NCI-H345 (cell line): Measurements from ENCODE around the gene HOXA4.

Experiments used
- DNase-seq: peaks from one replicate; lab custom pipeline; 2025; lab: John Stamatoyannopoulos, UW

HOXA4 gene

DNA sequence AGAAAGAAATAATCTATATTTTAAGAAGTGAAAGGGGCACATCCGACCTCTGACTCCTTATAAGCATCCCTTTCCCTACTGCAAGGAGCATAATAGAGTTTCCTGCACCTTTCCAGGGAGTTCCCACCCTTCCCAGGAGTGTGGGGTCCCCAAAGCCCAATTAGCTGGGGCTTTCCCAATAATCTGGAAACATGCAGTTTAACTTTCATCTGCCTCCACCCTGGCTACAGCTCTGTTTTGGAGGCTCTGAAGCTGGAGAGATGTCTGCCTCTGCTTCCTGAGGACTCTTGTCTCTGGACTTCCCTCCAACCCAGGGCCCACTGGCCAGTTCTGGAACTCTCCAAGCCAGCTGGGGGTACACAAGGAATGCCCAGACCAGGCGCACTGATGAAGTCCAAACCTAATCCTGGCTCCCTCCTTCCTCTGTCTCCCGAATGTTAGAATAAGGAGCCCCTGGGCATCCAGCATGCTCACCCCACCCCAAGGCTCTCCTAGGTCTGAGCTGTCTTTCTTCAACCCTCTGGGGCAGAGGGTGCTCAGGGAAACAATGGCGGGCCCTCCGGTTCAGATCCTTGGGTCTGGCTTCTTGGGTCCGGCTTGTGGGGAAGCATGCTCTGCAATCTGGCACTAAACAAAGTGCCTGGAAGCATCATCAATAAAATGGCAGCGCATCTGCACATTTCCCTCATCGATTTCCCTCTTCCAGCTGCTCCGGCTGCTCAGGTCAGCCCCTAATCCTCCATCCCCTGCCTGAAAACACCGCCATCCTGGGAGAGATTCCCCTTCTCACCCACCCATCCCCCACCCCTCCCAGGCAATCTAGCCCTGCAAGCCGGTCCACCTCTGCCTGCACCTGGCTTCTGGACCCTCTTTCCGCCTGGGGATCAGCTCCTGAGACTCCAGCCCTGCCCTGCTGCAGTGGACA, 13.3 kb downstream of the HOXA4 start:
- DNase-seq: no peak

DNA sequence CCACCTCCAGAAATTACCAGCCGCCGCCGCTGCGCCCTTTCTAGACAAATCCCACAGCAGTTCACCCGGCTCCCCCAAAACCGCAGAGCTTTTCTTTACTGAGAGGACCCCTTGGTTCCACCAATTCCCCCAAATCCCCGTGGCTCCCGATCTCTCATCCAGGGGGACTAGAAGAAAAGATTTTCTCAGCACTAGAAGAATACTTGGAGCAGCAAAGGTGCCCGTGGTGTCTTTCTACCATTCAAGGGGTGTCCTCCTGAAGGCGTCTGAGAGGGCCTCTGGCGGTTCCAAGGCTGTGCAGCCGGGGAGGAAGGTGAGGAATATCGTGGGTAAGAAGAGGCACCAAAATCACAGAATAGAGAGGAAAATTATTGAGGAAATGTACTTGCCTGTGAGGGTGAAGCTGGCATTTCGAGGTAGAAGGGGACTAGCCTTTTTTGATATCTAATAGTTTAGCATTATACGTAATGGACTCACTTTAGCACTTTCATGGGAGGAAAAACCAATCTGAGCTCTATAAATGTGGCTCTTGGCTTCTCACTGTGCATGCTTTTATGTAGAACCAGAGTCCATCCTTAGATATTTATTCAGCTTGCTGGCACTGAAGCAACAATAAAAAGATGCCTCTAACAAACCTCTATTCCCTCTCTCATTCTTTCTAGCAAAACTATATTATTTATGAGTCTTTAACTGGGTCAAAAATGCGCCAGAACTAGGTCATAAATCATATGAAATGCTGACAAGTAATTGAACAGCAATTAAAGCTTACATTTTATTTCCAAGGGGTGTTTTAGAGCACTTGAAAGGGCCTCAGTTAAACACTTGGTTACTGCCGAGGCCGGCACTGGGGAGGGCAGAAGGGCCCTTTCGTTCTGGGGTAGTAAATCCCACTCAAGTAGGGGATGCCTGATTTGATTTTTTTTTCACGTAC, 14.3 kb downstream of the HOXA4 start:
- no peak for DNase-seq

DNA sequence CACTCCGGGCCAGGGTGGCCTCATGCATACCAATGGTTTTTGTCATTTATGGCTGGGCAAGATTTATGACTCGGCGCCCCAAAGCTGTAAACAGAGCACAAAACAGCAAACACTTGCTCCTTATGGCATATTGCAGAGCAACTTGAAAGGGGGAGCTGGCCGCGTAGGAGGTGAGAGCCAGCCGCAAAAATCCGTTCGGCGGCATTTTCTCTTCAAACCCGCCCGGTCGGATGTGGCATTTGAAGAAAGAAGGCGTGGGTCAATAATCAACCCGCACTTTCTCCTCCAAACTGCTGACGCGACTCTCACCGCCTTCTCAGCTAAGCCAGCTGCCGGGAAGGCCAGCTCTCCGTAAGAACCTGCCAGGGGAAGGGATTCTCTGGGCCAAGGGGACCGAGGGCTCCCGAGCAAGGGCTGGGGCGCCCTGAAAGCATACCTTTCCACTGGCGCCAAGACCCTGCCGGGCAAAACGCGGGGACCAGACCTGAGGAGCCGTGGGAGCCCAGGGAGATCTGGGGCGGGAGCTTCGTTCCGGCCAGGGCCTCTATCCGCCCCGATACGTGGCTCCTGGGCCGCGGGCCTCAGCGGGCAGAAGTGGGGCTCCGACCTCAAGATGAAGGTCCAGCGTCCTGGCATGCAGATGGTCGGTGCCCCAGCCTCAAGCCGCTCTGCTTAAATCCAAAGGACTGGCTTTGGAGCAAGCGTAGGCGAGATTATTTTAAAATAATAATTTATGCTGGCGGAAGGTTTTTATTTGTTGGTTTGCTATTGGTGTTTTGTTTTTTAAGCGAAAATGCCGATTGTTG, 15.1 kb downstream of the HOXA4 start:
- no peak for DNase-seq

DNA sequence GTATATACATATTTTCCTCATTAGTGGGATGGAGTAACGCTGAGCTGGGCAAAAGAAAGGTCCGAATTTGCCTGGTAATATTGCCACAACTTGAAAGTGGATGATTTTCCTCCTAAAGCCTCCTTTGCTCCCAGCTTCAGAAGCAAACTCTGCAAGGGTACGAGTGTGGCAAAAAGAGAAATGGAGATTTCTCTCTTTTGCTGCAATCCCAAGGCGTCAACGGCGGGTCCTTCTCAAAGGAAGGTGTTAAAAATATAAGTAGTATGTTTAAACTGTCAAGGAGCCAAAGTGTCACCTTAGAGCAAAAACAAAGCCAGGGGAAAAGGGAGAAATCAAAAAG, 15.7 kb downstream of the HOXA4 start:
- no peak for DNase-seq

DNA sequence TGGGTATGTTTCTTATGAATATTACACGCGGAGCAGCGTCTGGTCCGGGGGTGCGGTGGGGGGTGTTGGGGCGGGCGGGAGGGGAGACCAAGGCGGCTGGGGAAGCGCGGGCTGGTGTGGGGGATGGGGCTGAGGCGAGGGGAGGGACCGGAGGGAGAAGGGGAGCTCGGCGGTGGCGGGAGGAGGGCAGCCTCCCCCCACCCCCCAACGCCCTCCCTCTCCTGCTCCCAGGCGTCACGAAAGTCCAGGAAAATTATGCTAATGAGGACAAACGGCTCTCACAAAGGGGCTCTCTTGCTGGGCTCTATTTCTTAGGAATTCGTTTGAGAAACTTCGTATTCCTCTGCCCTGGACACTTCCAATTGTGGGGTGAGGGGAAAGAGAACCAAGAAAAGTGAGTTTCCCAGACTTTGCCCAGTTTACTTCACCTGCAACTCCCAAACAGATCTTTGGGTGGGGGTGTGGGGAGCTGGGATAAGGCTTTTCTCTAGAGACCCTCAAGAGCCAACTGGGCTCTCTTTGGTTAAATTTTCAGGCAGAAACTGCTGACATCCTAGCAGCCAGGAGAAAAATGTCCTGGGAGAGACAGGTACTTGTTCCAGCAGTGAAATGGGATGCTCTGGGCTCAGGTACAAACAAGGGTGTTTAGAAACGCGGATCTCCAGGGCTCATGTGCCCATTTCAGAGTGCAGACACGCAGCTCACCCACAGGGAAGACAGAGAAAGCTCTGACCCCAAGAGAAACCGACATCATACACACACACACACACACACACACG, 16.4 kb downstream of the HOXA4 start:
- no peak for DNase-seq

DNA sequence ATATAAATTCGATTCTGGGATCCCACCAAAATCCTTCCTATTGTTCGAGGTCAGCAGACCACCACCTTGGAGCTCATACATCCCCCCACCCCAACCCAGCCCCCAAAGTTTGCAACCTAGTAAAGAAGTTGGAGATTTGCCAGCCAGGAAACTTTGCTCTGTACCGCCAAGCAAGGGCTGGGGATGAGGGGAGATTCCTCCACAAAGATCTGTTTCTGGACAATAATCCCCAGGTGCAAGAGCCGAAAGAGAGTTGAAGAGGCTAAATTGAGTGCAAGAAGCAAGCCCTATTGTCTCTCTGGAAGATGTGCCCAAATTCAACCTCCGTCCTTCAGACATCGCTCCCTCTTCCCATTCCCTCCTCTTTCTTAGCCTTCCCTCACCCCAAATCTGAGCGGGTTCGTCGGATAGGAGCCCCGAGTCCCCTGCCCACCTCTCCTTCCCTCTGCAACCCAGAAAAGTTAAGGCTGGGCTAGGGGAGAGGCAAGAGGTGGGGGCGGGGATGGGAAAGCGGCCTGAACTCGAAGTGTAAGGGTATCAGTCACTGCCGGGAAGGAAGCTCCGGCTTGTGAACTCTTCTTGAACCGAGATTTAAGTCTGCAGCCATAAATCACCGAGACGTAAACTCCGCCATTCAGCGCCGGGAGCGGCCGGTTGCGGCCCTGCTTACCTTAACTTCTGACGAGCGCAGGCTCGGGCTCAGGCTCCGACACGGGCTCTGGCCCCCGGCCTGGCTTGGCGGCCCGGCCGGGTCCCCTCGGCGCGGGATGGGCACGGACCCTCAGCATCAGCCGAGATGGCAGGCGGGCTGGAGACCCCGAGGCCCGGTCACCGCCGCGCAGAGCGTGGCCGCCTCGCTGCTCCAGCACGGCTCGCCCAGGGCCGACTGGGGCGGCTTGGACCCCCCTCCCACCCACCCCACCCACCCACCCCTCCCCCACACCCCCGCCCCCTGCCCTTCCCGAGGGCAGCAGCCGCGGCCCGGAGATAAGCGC, 17.3 kb downstream of the HOXA4 start:
- DNase-seq: no peak

DNA sequence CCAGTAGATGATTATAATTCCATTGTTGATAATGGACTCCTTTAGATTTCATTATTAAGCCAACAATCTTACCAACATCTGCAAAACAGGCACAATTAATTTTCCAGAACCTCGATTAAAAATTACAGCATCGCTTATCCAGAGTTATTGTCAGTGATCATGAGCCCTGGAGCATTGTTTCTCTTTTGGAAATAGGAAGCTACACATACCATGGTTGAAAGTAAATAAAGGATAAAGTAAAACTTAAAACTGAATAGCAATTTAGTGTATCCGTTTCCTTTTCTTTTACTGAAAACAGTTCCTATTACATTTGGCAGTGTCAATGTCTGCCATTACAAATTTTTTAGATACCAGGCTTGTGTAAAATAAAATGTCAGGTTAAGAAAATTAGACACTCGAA, 18.2 kb downstream of the HOXA4 start:
- DNase-seq: no peak

DNA sequence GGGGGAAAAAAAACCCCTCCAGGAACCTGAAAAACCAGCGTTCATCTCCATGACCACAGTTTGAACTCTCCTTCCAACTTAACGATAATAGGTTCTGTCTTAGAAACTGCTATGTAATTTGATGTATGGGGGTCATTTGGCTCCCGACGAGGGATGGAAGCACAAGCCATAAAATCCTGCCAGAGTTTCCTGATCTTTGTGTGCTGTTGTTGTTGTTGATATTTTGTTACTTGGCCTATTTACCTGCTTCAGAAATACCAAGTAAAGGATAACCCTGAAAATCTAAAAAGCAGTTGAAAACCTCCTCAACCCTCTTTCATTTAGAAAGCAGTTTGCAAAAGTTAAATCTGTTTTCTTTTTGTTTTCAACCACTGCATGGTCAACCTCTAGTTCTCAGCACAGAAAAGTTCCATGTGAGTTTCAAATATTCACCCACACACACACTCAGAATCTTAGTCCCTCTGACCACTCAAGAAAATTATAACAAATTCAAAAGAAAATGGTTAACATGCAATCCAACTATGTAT, 18.7 kb downstream of the HOXA4 start:
- no peak for DNase-seq

DNA sequence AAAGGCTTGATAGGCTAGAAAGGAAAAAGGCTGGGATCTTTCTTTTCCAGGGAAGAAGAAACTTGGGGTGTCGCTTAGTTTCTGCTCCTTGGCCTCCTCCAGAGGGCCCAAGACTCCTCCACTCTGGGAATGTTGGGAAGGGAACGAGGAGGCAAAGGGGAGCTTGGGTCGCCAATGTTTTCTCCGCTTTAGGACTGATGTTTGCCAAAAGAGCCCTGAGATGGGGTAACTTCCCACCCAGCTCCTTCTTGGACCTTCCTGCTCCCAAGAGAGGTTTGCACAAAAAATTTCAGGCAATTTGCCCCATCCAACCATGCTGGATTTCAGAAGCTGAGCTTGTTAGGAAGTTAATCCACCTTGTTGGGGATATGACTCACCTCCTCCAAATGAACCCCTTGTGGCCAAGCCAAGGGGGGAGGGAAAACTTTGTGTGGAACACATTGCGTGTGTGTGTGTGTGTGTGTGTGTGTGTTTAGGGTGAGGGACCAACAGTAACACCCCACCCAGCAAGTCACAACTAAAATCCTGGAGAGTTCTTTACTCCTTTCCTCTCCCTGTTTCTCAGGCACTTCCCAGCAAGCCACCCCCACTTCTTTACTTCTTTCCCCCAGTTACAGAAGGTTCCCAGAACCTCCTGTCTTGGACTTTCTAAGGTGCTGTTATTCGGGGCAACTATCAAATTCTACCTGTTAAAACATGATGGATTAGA, 19.4 kb downstream of the HOXA4 start:
- DNase-seq: no peak

DNA sequence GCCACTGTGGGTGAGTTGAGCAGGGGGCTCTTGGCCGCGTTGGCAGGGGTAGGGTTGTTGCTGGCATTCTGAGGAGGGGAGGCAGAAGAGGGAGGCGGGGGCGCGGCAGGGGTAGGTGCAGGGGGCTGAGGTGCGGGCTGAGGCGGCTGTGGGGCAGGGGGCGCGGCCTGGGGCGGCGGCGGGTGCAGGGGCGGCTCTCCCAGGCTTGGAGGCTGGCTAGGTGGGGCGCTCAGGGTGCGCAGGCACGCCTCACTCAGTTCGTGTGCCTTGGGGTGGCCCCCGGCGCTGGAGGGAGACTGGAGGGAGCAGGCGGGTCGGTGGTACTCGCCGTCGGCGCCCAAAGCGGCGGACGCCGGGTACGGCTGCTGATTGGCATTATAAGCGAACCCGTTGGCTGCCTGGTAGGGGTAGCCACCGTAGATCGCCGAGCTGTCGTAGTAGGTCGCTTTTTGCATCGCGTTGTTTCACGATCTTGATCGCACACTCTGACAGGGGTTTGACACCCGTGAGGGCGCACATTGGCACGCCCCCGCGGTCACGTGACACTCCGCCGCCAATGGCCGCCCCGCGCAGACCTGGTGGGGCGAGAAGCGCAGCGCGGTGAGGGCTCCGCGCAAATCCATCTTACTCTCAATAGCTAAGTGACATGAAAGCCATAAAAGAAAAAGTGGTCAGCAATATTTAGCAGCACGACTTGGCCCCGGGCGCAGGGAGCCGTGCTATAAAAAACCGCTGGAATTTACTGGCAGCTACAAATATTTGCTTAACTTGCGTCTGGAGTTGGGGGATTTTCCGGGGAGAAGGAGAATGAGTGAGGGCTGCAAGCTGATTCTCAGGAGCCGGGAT, 20.1 kb downstream of the HOXA4 start:
- no peak for DNase-seq

DNA sequence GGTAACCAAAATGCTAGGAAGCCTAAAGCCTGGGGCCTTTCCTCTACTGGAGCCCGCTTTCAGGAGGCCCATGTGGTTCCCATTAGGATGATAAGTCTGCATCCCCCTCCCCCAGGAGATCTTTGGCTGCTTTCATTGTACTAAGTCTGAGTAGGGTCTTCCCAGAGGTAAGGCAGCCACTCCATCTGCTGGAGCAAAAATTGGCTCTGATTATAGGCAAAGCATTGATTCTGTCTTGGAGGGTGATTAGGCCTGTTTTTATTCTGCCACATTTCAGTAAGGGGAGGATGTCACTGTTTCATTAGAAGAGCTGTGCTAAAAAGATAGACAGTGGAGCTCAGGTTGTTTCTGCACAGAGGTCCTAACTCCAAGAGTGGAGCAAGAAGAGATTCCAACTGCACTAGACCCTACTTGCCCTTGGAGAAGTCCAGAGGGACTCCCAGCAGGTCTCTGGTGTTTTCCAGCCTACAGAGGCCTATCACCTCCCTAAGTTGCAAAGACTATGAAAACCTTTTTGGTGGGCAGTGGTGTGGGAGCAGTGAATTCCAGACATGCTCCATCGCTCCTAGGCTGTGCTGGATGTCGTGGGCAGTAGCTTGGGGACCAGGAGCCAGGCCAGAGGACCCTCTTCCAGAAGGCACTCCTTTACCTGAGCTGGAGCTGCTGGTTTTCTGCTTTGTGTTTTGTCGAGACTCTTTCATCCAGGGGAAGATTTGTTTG, 20.9 kb downstream of the HOXA4 start:
- no peak for DNase-seq

DNA sequence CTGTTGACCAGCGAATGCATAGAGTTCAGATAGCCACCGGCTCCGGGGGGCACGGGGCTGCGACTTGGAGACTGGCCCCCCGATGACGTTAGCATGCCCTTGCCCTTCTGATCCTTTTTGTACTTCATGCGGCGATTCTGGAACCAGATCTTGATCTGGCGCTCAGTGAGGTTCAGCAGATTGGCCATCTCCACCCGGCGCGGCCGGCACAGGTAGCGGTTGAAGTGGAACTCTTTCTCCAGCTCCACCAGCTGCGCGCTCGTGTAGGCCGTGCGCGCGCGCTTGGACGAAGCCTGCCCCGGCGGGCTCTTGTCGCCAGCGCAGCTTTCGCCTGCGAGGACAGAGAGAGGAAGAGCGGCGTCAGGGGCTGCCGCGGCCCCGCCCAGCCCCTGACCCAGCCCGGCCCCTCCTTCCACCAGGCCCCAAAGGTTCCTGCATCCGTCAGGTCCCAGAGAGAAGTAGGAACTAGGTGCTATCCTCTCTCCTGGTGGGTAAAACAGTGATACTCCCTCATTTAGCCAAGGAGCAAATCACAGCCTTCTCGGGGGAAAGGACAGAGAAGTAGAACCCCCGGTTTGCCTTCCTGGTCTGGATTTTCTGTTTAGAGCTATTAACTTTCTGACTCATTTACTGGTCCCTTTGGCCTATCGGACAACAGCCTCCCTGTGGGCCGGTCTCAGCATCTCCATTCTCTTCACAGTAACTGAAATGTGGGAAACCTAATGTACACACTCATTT, 22.0 kb downstream of the HOXA4 start:
- DNase-seq: no peak

DNA sequence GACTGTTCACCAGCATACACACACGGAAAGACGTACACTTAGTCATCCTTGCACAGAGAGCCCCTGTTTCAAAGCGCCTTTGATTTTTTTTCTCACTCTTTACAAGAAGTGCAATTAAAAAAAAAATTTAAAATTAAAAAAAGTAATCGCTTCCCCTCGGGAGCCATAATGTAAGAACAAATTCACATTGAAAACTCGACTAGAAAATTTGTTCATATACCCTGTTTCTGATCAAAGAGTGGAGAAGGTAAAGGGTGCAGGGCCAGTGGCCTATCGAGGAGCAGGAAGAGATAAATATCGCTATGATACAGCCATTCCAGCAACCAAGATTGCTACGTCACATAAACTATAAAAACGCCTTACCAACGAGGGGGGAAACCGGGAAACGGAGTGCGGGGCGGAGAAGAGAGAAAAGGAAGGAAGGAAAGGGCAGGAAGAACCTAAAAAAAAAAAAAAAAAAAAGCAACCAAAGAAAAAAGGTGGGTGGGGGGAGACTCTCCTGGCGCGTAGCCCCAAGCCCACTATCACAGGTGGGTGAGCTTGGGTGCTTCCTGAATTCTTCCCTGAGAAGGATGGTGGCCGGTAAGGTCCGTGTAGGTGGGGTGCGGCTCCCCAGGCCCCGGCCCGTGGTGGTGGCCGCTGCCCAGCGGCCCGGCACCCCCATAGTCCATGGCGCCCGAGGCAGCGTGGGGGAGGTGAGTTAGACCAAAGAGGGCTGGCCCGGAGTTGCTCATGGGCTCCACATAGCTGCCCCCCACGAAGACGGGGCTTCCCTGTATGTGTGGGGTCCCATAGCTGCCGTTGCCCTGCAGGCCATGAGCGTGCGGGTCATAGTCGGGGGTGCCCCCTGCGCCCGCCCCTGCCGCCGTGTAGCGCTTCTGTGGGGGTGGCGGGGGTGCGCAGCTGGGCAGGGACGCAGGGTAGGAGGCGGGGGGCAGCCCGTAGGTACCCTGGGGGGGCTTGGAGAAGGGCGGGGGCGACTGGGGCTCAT, 22.9 kb downstream of the HOXA4 start:
- no peak for DNase-seq

DNA sequence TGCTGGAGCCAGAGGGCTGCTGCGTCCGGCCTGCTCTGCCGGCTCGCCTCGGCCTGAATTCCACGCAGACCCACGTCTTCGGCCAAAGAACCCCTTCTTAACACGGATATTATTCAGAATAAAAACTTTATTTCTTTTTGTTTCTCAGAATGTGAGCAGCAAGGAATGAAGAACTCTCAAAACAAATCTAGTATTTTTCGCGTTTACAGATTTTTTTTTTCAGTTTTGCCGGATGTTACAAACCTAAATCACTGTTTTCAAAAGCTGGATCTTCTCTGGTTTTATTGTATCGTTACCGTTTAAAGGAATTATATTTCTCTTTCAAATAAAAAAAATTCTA, 23.7 kb downstream of the HOXA4 start:
- DNase-seq: no peak

DNA sequence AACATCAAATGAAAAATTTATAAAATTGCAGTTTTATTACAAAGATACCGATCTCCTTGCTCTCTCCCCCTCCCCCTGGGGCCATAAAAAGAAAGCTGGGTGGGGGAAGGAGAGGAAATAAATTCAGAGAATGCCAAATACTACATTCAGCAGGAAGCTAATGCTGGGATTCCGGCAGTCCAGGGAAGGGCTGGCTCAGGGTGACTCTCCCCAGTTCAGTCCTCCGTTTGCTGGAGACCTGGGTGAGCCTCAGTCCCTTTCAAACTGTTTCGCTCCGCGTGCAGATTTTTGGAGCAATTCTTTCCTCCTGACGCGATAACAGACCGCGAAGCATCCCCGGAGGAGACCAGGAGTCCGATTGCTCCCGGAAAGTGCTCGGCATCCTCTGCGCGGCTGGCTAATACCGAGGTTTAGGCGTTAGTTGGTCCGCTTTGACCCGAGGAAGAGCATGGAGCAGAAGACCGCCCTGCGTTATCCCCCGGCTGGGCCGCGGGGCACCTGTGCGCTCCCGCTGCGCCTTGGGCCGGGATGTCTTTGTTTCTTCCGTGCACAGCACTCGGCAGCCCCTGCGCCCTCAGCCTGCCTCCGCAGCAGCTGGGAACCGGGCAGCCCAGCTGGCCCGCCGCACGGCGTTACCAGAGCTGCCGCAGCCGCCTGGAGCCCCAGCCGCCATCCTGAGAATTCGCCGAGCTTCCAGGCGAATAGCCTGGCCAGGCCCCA, 24.2 kb downstream of the HOXA4 start:
- no peak for DNase-seq
